Caco-2 (cell line): Measurements from ENCODE around the gene TFB2M. TPM values are rescaled to one million over a fixed set of nuclear protein-coding genes. Genes with fewer than 3 reads are reported as not detected.

Source experiments
- BruUV-seq: library from RNA; stranded (reverse); fragments of 400-500 nt; replicated peaks from 2 replicates; lab custom pipeline; 2021; lab: Mats Ljungman, UMichigan
- CTCF ChIA-PET: fragments of 300-600 bp; sonication (Branson Sonifier 250); formaldehyde crosslinking; loops from one replicate; lab custom pipeline; 2022; ENCODE audit warnings: antibody characterized with exemption; lab: Charles Lee
- POLR2A ChIA-PET: fragments of 300-600 bp; sonication (Branson Sonifier 250); formaldehyde crosslinking; loops from one replicate; lab custom pipeline; 2022; ENCODE audit warnings: antibody characterized with exemption; lab: Charles Lee
- DNase-seq, 2 experiments: peaks; one replicate each; pipeline versions ENCODE4 v3.0.0 to v3.0.0-alpha.2; 2020 to 2022
- H3K27me3 ChIP-seq: replicated peaks from 2 replicates; pipeline ENCODE4 v1.6.0; 2011; ENCODE audit warnings: low read length; ENCODE audit not compliant: control insufficient read depth, insufficient read depth
- H3K36me3 ChIP-seq: 2 replicates; pipeline ENCODE4 v1.5.1; 2011; ENCODE audit warnings: low read length; ENCODE audit not compliant: control insufficient read depth, insufficient read depth
- H3K4me1 ChIP-seq: fragments of 250-450 bp; sonication (Bioruptor Pico); 2 replicates; pipeline ENCODE4 v1.5.1; 2020; ENCODE audit warnings: mild to moderate bottlenecking
- H3K4me3 ChIP-seq: 2 replicates; pipeline ENCODE4 v1.5.1; 2011; ENCODE audit warnings: low read depth, mild to moderate bottlenecking, control low read depth, low read length
- H3K9me3 ChIP-seq: fragments of 250-450 bp; sonication (Bioruptor Pico); 2 replicates; pipeline ENCODE4 v1.5.1; 2020; ENCODE audit warnings: mild to moderate bottlenecking, moderate library complexity
- H3K27ac Mint-ChIP-seq: one replicate; pipeline ENCODE4 v1.8.0; 2022; ENCODE audit warnings: mixed read lengths; ENCODE audit not compliant: unreplicated experiment
- H3K27me3 Mint-ChIP-seq: one replicate; pipeline ENCODE4 v1.8.0; 2022; ENCODE audit warnings: mixed read lengths; ENCODE audit not compliant: insufficient read depth, unreplicated experiment
- H3K36me3 Mint-ChIP-seq: one replicate; pipeline ENCODE4 v1.8.0; 2022; ENCODE audit warnings: mild to moderate bottlenecking, mixed read lengths; ENCODE audit not compliant: insufficient read depth, unreplicated experiment
- H3K4me1 Mint-ChIP-seq: one replicate; pipeline ENCODE4 v1.8.0; 2022; ENCODE audit warnings: low read depth, mixed read lengths; ENCODE audit not compliant: unreplicated experiment
- H3K4me3 Mint-ChIP-seq: one replicate; pipeline ENCODE4 v1.8.0; 2022; ENCODE audit warnings: mild to moderate bottlenecking, moderate library complexity, mixed read lengths; ENCODE audit not compliant: unreplicated experiment
- H3K9me3 Mint-ChIP-seq: one replicate; pipeline ENCODE4 v1.8.0; 2022; ENCODE audit warnings: mixed read lengths; ENCODE audit not compliant: unreplicated experiment
- CTCF ChIP-seq, 2 experiments: fragments of 200-600 bp in 1 of 2; IDR thresholded peaks; 1 replicate in 1 of 2; 2 replicates in 1 of 2; pipeline versions ENCODE4 v1.5.1 to v1.8.0; 2011 to 2022; ENCODE audit warnings: antibody characterized with exemption in 1 of 2, control low read depth in 1 of 2, inconsistent platforms in 1 of 2, low read depth in 1 of 2, low read length in 1 of 2, mild to moderate bottlenecking in 1 of 2, moderate library complexity in 1 of 2; ENCODE audit not compliant: insufficient read depth in 1 of 2, severe bottlenecking in 1 of 2, unreplicated experiment in 1 of 2
- intact Hi-C: fragments of 100-400 bp; cut with micrococcal nuclease; formaldehyde crosslinking; loops from one replicate; pipeline ENCODE4 v1.10.0; 2022; ENCODE audit not compliant: unreplicated experiment
- total RNA-seq: library from RNA; stranded (reverse); gene quantifications from 2 replicates; pipeline ENCODE4 v1.2.3, GENCODE V29; 2022

TFB2M gene
- total RNA-seq, 1 experiment from 2014 or later = 23.9 TPM

GRCh38 chr1:246534114-246534513 is 31.9 kb downstream of the TFB2M start:
- Mint-ChIP-seq H3K36me3 (no peaks in the 10 kb centered on the region), H3K9me3 (peaks cover 8% of the 10 kb centered on the region), H3K4me3 (no peak overlapping the region), H3K27me3 (peaks cover 2% of the 10 kb centered on the region), H3K4me1 (peaks cover 6% of the 10 kb centered on the region), H3K27ac (no peak overlapping the region)
- no TSS peak for BruUV-seq
- intact Hi-C loops = no loop called here
- no peaks in the 10 kb centered on the region; the same call in 1 of the 2 replicates for H3K27me3 ChIP-seq
- DNase-seq = no peak
- H3K4me3 ChIP-seq = no peak overlapping the region
- H3K9me3 ChIP-seq = peaks cover 9% of the 10 kb centered on the region
- no peaks in the 10 kb centered on the region for H3K36me3 ChIP-seq
- H3K4me1 ChIP-seq = no peaks in the 10 kb centered on the region
- ChIA-PET POLR2A (no interaction called here), CTCF (no interaction called here)
- TF ChIP-seq CTCF (IDR thresholded peaks at IDR 0.05; ENCODE audit: insufficient read depth in 1 of 2, low read depth in 1 of 2, low read length in 1 of 2, severe bottlenecking in 1 of 2, unreplicated experiment in 1 of 2) = no peak

- POLR2A ChIA-PET = no interaction called here
- Mint-ChIP-seq H3K36me3 (no peaks in the 10 kb centered on the region), H3K27ac (no peak overlapping the region), H3K4me1 (peaks cover 6% of the 10 kb centered on the region), H3K27me3 (peaks cover 2% of the 10 kb centered on the region), H3K9me3 (peaks cover 15% of the 10 kb centered on the region), H3K4me3 (no peak overlapping the region)
- no peak for TF ChIP-seq CTCF (IDR thresholded peaks at IDR 0.05; ENCODE audit: insufficient read depth in 1 of 2, low read depth in 1 of 2, low read length in 1 of 2, severe bottlenecking in 1 of 2, unreplicated experiment in 1 of 2)
- H3K9me3 ChIP-seq = peaks cover 9% of the 10 kb centered on the region
- DNase-seq = no peak
- no peaks in the 10 kb centered on the region for H3K36me3 ChIP-seq
- H3K27me3 ChIP-seq = no peaks in the 10 kb centered on the region; the same call in 1 of the 2 replicates
- intact Hi-C loops = no loop called here
- CTCF ChIA-PET = no interaction called here
- H3K4me3 ChIP-seq = no peak overlapping the region
- BruUV-seq = no TSS peak
- no peaks in the 10 kb centered on the region for H3K4me1 ChIP-seq
Observed at GRCh38 chr1:246533371-246533905, 32.6 kb downstream of the TFB2M start.

GRCh38 chr1:246532519-246532918 is 33.5 kb downstream of the TFB2M start:
- DNase-seq = no peak
- peaks cover 5% of the 10 kb centered on the region for H3K27me3 Mint-ChIP-seq
- POLR2A ChIA-PET = no interaction called here

More at GRCh38 chr1:246532519-246532918, 33.5 kb downstream of the TFB2M start:
- peaks cover 9% of the 10 kb centered on the region for H3K9me3 ChIP-seq
- H3K4me3 Mint-ChIP-seq = no peak overlapping the region
- H3K36me3 ChIP-seq = no peaks in the 10 kb centered on the region
- no peak overlapping the region for H3K27ac Mint-ChIP-seq
- H3K4me1 ChIP-seq = no peaks in the 10 kb centered on the region
- no peaks in the 10 kb centered on the region for H3K36me3 Mint-ChIP-seq
- no peak overlapping the region for H3K4me3 ChIP-seq
- CTCF ChIA-PET = interaction anchor here (1.1 kb wide), 1 partner anchor 35 kb away, joined by 5 read pairs; no protein-coding TSS in a partner anchor
- H3K27me3 ChIP-seq = no peaks in the 10 kb centered on the region; the same call in 1 of the 2 replicates
- no peaks in the 10 kb centered on the region for H3K4me1 Mint-ChIP-seq
- TF ChIP-seq CTCF (IDR thresholded peaks at IDR 0.05; ENCODE audit: insufficient read depth in 1 of 2, low read depth in 1 of 2, low read length in 1 of 2, severe bottlenecking in 1 of 2, unreplicated experiment in 1 of 2) = peak in 1 of 2 experiments; percentile 13
- no TSS peak for BruUV-seq
- H3K9me3 Mint-ChIP-seq = peaks cover 20% of the 10 kb centered on the region
- intact Hi-C loops = loop anchor here (1.0 kb wide), 1 partner anchor 35 kb away; no protein-coding TSS in a partner anchor
